Body of pancreas (tissue), 4 donors: ENCODE measurements around the gene KLF9. TPM values are rescaled to one million over a fixed set of nuclear protein-coding genes. Genes with fewer than 3 reads are reported as not detected.

ENCODE experiments used
- ATAC-seq: fragments of 150-250 bp; one replicate; pipeline ENCODE4 v1.9.1; 2016
- DNase-seq, 4 donors: peaks; one replicate each; pipeline ENCODE4 v3.0.0-alpha.2; 2019
- H3K27ac ChIP-seq, 4 donors: fragments of 200-600 bp; sonication (generic); 1 replicate in 3 of 4; 2 replicates in 1 of 4; pipeline versions ENCODE4 v1.5.1 to v1.6.1; 2016 to 2019; ENCODE audit warnings: mild to moderate bottlenecking in 1 of 4, mixed read lengths in 1 of 4, moderate library complexity in 1 of 4
- H3K27me3 ChIP-seq, 2 donors: fragments of 200-600 bp; sonication (generic); one replicate each; pipeline ENCODE4 v1.6.0; 2016; ENCODE audit warnings: mild to moderate bottlenecking in 1 of 2
- H3K36me3 ChIP-seq, 2 donors: fragments of 200-600 bp; sonication (generic); replicated peaks in 1 of 2; 2 replicates each; pipeline ENCODE4 v1.5.1; 2016; ENCODE audit warnings: low read depth in 2 of 2; ENCODE audit not compliant: insufficient read depth in 1 of 2
- H3K4me1 ChIP-seq: fragments of 200-600 bp; sonication (generic); one replicate; pipeline ENCODE4 v1.6.0; 2016
- H3K4me3 ChIP-seq, 2 donors: fragments of 200-600 bp; sonication (generic); 1 replicate in 1 of 2; 2 replicates in 1 of 2; pipeline ENCODE4 v1.5.1; 2016 to 2019
- H3K9me3 ChIP-seq, 3 donors: fragments of 200-600 bp; sonication (generic); 1 replicate in 2 of 3; 2 replicates in 1 of 3; pipeline ENCODE4 v1.5.1; 2016
- POLR2A ChIP-seq, 3 donors: fragments of 450-650 bp; IDR thresholded peaks; one replicate each; pipeline ENCODE4 v1.6.1; 2016; ENCODE audit warnings: antibody characterized with exemption in 3 of 3, mild to moderate bottlenecking in 2 of 3
- WGBS, 2 donors: methylation state at CpG; one replicate each; pipeline ENCODE4 v1.1.5; 2017; 5-methylcytosine and 5-hydroxymethylcytosine counted together
- intact Hi-C: fragments of 100-400 bp; cut with DNase I; formaldehyde crosslinking; loops from one replicate; pipeline ENCODE4 v1.15.1; 2023
- total RNA-seq, 2 donors: library from RNA; depleted of rRNA; stranded (reverse); fragments of >200 nt; gene quantifications; one replicate each; pipeline ENCODE4 v1.1.0, GENCODE V29; 2016
- TF ChIP-seq, protein P1 (sequence below), 7 experiments: fragments of 450-650 bp in 4 of 7; fragments of 200-600 bp in 3 of 7; sonication (generic) in 3 of 7; IDR thresholded peaks; one replicate each; pipeline ENCODE4 v1.5.1; 2016 to 2019; ENCODE audit warnings: antibody characterized with exemption in 7 of 7

Gene KLF9
- 10 to 100 TPM; 38.1 to 63.6 TPM for total RNA-seq

DNA sequence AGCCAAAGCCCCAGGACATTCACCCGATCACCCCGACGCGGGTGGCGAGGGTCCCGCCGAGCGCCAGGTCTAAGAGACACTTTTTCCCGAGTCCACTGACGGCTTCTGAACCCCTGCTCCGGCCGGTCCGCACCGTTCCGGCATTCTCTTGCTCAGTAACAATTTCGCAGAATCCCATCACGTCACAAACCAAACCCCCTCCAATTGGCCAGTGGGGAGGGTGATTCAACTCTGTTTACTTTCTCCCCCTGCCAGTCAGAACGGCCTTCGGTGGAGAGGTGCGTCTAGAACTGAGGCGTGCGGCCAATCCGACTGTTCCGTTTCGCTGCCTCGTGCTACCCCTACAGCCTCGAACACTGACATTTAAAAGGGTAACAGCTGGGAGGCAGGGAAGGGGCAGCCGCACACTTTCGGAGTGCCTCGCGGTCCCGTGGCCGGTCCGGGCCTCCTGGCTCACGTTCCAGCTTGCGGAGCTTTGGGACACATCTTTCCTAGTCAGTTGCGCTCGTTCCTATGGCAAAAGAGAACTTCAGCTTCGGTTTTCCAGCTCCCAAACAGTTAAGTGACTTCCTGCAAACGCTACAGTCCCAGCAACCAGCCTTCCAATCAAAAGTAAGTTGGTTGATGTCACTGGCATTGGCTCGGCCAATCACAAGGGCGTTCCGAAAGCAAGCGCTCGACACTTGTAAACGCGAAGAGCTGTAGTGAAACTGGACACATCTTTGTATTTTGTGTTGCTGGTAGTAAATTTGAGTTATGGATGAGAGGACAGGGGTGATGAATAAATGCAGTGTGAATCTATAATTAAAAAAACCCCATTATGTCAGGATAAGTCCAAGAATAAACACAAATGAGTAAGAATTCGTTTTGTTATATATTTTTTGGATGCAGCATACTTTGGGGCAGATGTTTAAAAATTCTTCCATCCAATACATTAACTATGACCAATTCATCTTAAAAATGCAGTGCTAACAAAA lies at the start of gene KLF9:
TSS of gene KLF9 (minus strand) at position 859 of the 977 bp plus-strand sequence. CDS start 1,294 bp downstream, outside the sequence.
- intact Hi-C loops = no loop called here
- peak within 1 kb of the TSS; percentile 97 to 100 (median 100) for H3K27ac ChIP-seq
- H3K4me1 ChIP-seq = peaks cover 55% of the 10 kb centered on the region
- H3K27me3 ChIP-seq = no peaks in the 10 kb centered on the region
- no peaks in the 10 kb centered on the region for H3K9me3 ChIP-seq
- ATAC-seq (peak; percentile 65), DNase-seq (peak; percentile 95 to 98 (median 96))
- H3K4me3 ChIP-seq = peak within 1 kb of the TSS in 1 of 2 donors; percentile 49
- no peaks in the 10 kb centered on the region for H3K36me3 ChIP-seq
- WGBS, 2 donors = 0% methylated on average over 25 to 48 of the region's 48 CpGs
- TF ChIP-seq, protein P1, sequence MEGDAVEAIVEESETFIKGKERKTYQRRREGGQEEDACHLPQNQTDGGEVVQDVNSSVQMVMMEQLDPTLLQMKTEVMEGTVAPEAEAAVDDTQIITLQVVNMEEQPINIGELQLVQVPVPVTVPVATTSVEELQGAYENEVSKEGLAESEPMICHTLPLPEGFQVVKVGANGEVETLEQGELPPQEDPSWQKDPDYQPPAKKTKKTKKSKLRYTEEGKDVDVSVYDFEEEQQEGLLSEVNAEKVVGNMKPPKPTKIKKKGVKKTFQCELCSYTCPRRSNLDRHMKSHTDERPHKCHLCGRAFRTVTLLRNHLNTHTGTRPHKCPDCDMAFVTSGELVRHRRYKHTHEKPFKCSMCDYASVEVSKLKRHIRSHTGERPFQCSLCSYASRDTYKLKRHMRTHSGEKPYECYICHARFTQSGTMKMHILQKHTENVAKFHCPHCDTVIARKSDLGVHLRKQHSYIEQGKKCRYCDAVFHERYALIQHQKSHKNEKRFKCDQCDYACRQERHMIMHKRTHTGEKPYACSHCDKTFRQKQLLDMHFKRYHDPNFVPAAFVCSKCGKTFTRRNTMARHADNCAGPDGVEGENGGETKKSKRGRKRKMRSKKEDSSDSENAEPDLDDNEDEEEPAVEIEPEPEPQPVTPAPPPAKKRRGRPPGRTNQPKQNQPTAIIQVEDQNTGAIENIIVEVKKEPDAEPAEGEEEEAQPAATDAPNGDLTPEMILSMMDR (IDR thresholded peaks at IDR 0.05) = no peak
- TF ChIP-seq POLR2A (IDR thresholded peaks at IDR 0.05) = no peak

- no peaks in the 10 kb centered on the region for H3K9me3 ChIP-seq
- DNase-seq (no peak), ATAC-seq (no peak)
- no peak overlapping the region for H3K4me3 ChIP-seq
- no peak overlapping the region for H3K27ac ChIP-seq
- peaks cover 8% of the 10 kb centered on the region for H3K4me1 ChIP-seq
- no peaks in the 10 kb centered on the region for H3K27me3 ChIP-seq
- 86 to 87% methylated on average over 2 of the region's 2 CpGs for WGBS, 2 donors
- intact Hi-C loops = no loop called here
- no peaks in the 10 kb centered on the region for H3K36me3 ChIP-seq
- TF ChIP-seq POLR2A (IDR thresholded peaks at IDR 0.05) = no peak
- TF ChIP-seq, protein P1 (IDR thresholded peaks at IDR 0.05) = no peak
These were observed 49.4 kb upstream of the KLF9 start for GRCh38 chr9:70463877-70464276.

GRCh38 chr9:70462300-70462699 lies 47.8 kb upstream of the KLF9 start:
- Histone ChIP-seq H3K4me1 (peaks cover 3% of the 10 kb centered on the region), H3K27me3 (no peaks in the 10 kb centered on the region), H3K36me3 (no peaks in the 10 kb centered on the region), H3K4me3 (no peak overlapping the region), H3K9me3 (no peaks in the 10 kb centered on the region), H3K27ac (no peak overlapping the region)
- DNase-seq (no peak), ATAC-seq (no peak)
- intact Hi-C loops = no loop called here
- TF ChIP-seq, protein P1 (IDR thresholded peaks at IDR 0.05) = no peak
- TF ChIP-seq POLR2A (IDR thresholded peaks at IDR 0.05) = no peak

- TF ChIP-seq POLR2A (IDR thresholded peaks at IDR 0.05) = no peak
- TF ChIP-seq, protein P1 (IDR thresholded peaks at IDR 0.05) = no peak
These were observed 42.8 kb upstream of the KLF9 start for GRCh38 chr9:70457235-70457634.

More at GRCh38 chr9:70457235-70457634, 42.8 kb upstream of the KLF9 start:
- no peak for ATAC-seq
- Histone ChIP-seq H3K9me3 (no peaks in the 10 kb centered on the region), H3K4me3 (no peak overlapping the region), H3K36me3 (no peaks in the 10 kb centered on the region), H3K4me1 (peaks cover 23% of the 10 kb centered on the region), H3K27me3 (no peaks in the 10 kb centered on the region), H3K27ac (no peak overlapping the region)
- no peak for DNase-seq
- intact Hi-C loops = no loop called here
